ENCODE measurements around the gene SPZ1.
"Not testable (repeated sequence)": the region's sequence is repeated elsewhere in the genome, so short reads cannot be mapped to it uniquely, and the experiment has no call there.

Gene SPZ1

GRCh38 chr5:80319702-80320101 lies at the start of gene SPZ1:
TSS of gene SPZ1 (plus strand) at chr5:80320002. CDS start at chr5:80320216, 214 bp downstream.
- no peak for DNase-seq

- DNase-seq, result not testable (repeated sequence)
Measured at GRCh38 chr5:80270543-80270942, 49.3 kb upstream of the SPZ1 start.

GRCh38 chr5:80275347-80275746 lies 44.5 kb upstream of the SPZ1 start:
- DNase-seq, result no peak

GRCh38 chr5:80276186-80276585 lies 43.6 kb upstream of the SPZ1 start:
- no peak for DNase-seq

- DNase-seq, result no peak
Measured at GRCh38 chr5:80277191-80277590, 42.6 kb upstream of the SPZ1 start.

- no peak for DNase-seq
Measured at GRCh38 chr5:80282054-80282453, 37.7 kb upstream of the SPZ1 start.

- no peak for DNase-seq
Measured at GRCh38 chr5:80283360-80283759, 36.4 kb upstream of the SPZ1 start.

- DNase-seq, result no peak
Measured at GRCh38 chr5:80284720-80285119, 35.1 kb upstream of the SPZ1 start.

GRCh38 chr5:80288177-80288576 lies 31.6 kb upstream of the SPZ1 start:
- DNase-seq, result no peak

GRCh38 chr5:80289320-80289719 lies 30.5 kb upstream of the SPZ1 start:
- DNase-seq, result no peak

GRCh38 chr5:80291761-80292160 lies 28.0 kb upstream of the SPZ1 start:
- no peak for DNase-seq

- DNase-seq, result no peak
Measured at GRCh38 chr5:80296121-80296520, 23.7 kb upstream of the SPZ1 start.

GRCh38 chr5:80299601-80300000 lies 20.2 kb upstream of the SPZ1 start:
- DNase-seq, result no peak

- DNase-seq, result no peak
Measured at GRCh38 chr5:80300125-80300524, 19.7 kb upstream of the SPZ1 start.

GRCh38 chr5:80300796-80301195 lies 19.0 kb upstream of the SPZ1 start:
- DNase-seq, result not testable (repeated sequence)

GRCh38 chr5:80301342-80301741 lies 18.5 kb upstream of the SPZ1 start:
- DNase-seq, result not testable (repeated sequence)

GRCh38 chr5:80302636-80303035 lies 17.2 kb upstream of the SPZ1 start:
- DNase-seq, result no peak

GRCh38 chr5:80308526-80308925 lies 11.3 kb upstream of the SPZ1 start:
- peak; percentile 82 for DNase-seq

GRCh38 chr5:80309871-80310665 lies 9.7 kb upstream of the SPZ1 start:
- no peak for DNase-seq

GRCh38 chr5:80315244-80315643 lies 4.6 kb upstream of the SPZ1 start:
- DNase-seq, result no peak

- DNase-seq, result peak; percentile 61
Measured at GRCh38 chr5:80318212-80318611, 1.6 kb upstream of the SPZ1 start.

GRCh38 chr5:80324912-80325311 lies 5.1 kb downstream of the SPZ1 start:
- DNase-seq, result no peak

GRCh38 chr5:80326468-80326867 lies 6.7 kb downstream of the SPZ1 start:
- DNase-seq, result no peak

- DNase-seq, result no peak
Measured at GRCh38 chr5:80337379-80337778, 17.6 kb downstream of the SPZ1 start.

- DNase-seq, result no peak
Measured at GRCh38 chr5:80339116-80339515, 19.3 kb downstream of the SPZ1 start.
